K562 (cell line): Measurements from ENCODE around the gene FMN1. TPM values are rescaled to one million over a fixed set of nuclear protein-coding genes. Genes with fewer than 3 reads are reported as not detected.

Source experiments
- ETV1 ChIP-seq: fragments of 450-650 bp; conservative IDR thresholded peaks from 2 replicates; pipeline ENCODE4 v1.6.1; 2016; ENCODE audit warnings: missing genetic modification characterization, control low read depth, low read depth, missing compliant biosample characterization
- KLF13 ChIP-seq: fragments of 450-650 bp; IDR thresholded peaks from 2 replicates; pipeline ENCODE4 v1.6.1; 2016; ENCODE audit warnings: missing genetic modification characterization, low read depth, mild to moderate bottlenecking, missing compliant biosample characterization, moderate library complexity, borderline replicate concordance
- SNIP1 ChIP-seq: fragments of 450-650 bp; IDR thresholded peaks from 2 replicates; pipeline ENCODE4 v1.7.1; 2017; ENCODE audit warnings: low read depth, mild to moderate bottlenecking
- ZMIZ1 ChIP-seq, 2 experiments: fragments of 150-350 bp in 1 of 2; IDR thresholded peaks; 2 replicates each; pipeline ENCODE4 v1.6.1; 2012 to 2016; ENCODE audit warnings: low read depth in 2 of 2, low read length in 2 of 2, mild to moderate bottlenecking in 1 of 2, moderate library complexity in 1 of 2
- ZNF24 ChIP-seq: fragments of 450-650 bp; IDR thresholded peaks from 2 replicates; pipeline ENCODE4 v1.6.1; 2016
- polyA plus RNA-seq, 8 experiments: library from polyadenylated mRNA; depleted of rRNA in 4 of 8; stranded (reverse) in 5 of 8; unstranded in 3 of 8; fragments of >200 nt; fragmentation: Nextera tagmentation in 2 of 8; fragmentation: Illumina TruSeq in 1 of 8; extraction: Ambion mirVana in 2 of 8; extraction: Trizol in 1 of 8; gene quantifications; 2 replicates each; pipeline versions ENCODE4 v1.2.1 to v1.2.3, GENCODE V29; 2011 to 2014; ENCODE audit warnings: inconsistent platforms in 1 of 8, missing spikeins in 1 of 8
- total RNA-seq, 7 experiments: library from RNA; depleted of rRNA in 6 of 7; stranded (reverse); fragments of >200 nt in 6 of 7; fragmentation: Illumina TruSeq in 2 of 7; extraction: Trizol in 2 of 7; gene quantifications; 2 replicates each; pipeline versions ENCODE4 v1.2.1 to v1.2.3, GENCODE V29; 2011 to 2021; ENCODE audit warnings: low replicate concordance in 1 of 7
- TF ChIP-seq, protein P1 (sequence below): fragments of 250-450 bp; sonication (Bioruptor Pico); IDR thresholded peaks from 2 replicates; pipeline ENCODE4 v1.4.0; 2020; ENCODE audit warnings: mild to moderate bottlenecking, moderate library complexity, borderline replicate concordance

FMN1 gene
- total and polyA plus RNA-seq, 9 of the 15 experiments (the other 6 are each of a cell fraction or from before 2014, with no cell fraction given): 0.03 to 0.07 (median 0.04) TPM; not detected in 6

GRCh38 chr15:33011976-33012375 is 182.5 kb downstream of the FMN1 start (continued):
- TF ChIP-seq, protein P1, sequence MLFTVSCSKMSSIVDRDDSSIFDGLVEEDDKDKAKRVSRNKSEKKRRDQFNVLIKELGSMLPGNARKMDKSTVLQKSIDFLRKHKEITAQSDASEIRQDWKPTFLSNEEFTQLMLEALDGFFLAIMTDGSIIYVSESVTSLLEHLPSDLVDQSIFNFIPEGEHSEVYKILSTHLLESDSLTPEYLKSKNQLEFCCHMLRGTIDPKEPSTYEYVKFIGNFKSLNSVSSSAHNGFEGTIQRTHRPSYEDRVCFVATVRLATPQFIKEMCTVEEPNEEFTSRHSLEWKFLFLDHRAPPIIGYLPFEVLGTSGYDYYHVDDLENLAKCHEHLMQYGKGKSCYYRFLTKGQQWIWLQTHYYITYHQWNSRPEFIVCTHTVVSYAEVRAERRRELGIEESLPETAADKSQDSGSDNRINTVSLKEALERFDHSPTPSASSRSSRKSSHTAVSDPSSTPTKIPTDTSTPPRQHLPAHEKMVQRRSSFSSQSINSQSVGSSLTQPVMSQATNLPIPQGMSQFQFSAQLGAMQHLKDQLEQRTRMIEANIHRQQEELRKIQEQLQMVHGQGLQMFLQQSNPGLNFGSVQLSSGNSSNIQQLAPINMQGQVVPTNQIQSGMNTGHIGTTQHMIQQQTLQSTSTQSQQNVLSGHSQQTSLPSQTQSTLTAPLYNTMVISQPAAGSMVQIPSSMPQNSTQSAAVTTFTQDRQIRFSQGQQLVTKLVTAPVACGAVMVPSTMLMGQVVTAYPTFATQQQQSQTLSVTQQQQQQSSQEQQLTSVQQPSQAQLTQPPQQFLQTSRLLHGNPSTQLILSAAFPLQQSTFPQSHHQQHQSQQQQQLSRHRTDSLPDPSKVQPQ: no peak
- no peak for TF ChIP-seq KLF13 (tag)
- TF ChIP-seq ZMIZ1 (IDR thresholded peaks at IDR 0.05; ENCODE audit: low read depth in 2 of 2, low read length in 2 of 2): no peak
- TF ChIP-seq ETV1 (tag): no peak
- TF ChIP-seq SNIP1: no peak
- TF ChIP-seq ZNF24: no peak
